ENCODE measurements around the gene CCDC92B.
"Not testable (repeated sequence)": the region's sequence is repeated elsewhere in the genome, so short reads cannot be mapped to it uniquely, and the experiment has no call there.

CCDC92B gene

DNA sequence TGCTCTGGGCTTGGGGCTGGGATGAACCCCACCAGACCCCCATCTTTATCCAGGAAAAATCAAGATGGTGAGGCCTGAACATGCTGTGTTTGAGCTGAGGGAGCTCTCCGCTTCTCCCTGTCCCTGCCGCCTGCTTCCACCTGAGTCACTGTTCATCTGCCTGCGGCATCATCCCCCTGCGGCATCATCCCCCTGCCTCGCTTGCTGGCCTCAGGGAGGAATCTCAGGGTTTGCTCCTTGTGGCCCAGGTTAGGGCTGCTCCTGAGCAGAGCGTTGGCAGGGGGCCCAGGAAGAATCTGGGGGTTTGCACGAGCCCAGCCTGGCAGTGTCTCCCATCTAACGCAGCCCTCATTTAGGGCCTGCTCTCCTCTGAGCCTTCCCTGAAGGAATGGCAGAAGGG is 35.4 kb upstream of the CCDC92B start:
- no peaks in the 10 kb centered on the region for H3K27me3 ChIP-seq (ENCODE audit: low read depth)
- peaks cover 2% of the 10 kb centered on the region; the same call in 1 of the 2 replicates for H3K4me1 ChIP-seq
- DNase-seq (ENCODE audit: low spot score in 2 of 2) = no peak
- H3K36me3 ChIP-seq (replicated peaks) = no peaks in the 10 kb centered on the region
- no peaks in the 10 kb centered on the region for H3K9me3 ChIP-seq
- no peak overlapping the region for H3K4me3 ChIP-seq
- in situ Hi-C loops (cut with MboI; ENCODE audit: low sequenced_read_pairs) = no loop called here

GRCh38 chr17:2783310-2784030 is 34.0 kb upstream of the CCDC92B start:
- no peaks in the 10 kb centered on the region for H3K27me3 ChIP-seq (ENCODE audit: low read depth)
- no peak overlapping the region for H3K4me3 ChIP-seq
- no peaks in the 10 kb centered on the region for H3K36me3 ChIP-seq (replicated peaks)
- in situ Hi-C loops (cut with MboI; ENCODE audit: low sequenced_read_pairs) = no loop called here
- DNase-seq (ENCODE audit: low spot score in 2 of 2) = no peak
- peaks cover 2% of the 10 kb centered on the region; the same call in 1 of the 2 replicates for H3K4me1 ChIP-seq
- H3K9me3 ChIP-seq = no peaks in the 10 kb centered on the region

DNA sequence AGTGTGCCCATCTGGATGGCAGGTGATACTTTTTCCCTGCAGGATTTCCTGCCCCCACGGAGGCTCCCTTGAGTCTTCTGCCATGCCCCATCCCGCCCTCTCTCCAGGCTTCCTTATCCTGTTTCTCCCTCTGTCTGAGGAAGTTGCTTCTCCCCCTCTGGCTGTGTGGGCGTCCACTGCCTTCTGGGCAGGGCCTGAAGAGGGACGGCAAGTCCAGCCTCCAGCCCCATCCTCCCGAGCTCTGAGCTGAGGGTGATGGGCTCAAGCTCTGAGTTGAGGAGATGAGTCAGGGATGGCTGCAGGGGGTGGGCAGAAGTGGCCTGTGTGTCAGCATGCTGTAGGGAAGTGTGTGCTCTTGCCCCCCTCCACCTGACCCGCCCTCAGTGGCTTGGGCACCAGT is 32.6 kb upstream of the CCDC92B start:
- H3K4me1 ChIP-seq = peaks cover 2% of the 10 kb centered on the region; the same call in 1 of the 2 replicates
- no peaks in the 10 kb centered on the region for H3K27me3 ChIP-seq (ENCODE audit: low read depth)
- in situ Hi-C loops (cut with MboI; ENCODE audit: low sequenced_read_pairs) = no loop called here
- H3K9me3 ChIP-seq = no peaks in the 10 kb centered on the region
- no peaks in the 10 kb centered on the region for H3K36me3 ChIP-seq (replicated peaks)
- H3K4me3 ChIP-seq = no peak overlapping the region
- DNase-seq (ENCODE audit: low spot score in 2 of 2) = no peak

GRCh38 chr17:2781598-2781997 is 32.1 kb upstream of the CCDC92B start:
- H3K9me3 ChIP-seq; H3K4me1 ChIP-seq; DNase-seq (ENCODE audit: low spot score in 2 of 2); H3K27me3 ChIP-seq (ENCODE audit: low read depth); H3K36me3 ChIP-seq (replicated peaks); in situ Hi-C loops (cut with MboI; ENCODE audit: low sequenced_read_pairs); H3K4me3 ChIP-seq: not testable (repeated sequence)

GRCh38 chr17:2780931-2781454 is 31.5 kb upstream of the CCDC92B start:
- no peak overlapping the region for H3K4me3 ChIP-seq
- H3K9me3 ChIP-seq = no peaks in the 10 kb centered on the region
- no peak for DNase-seq (ENCODE audit: low spot score in 2 of 2)
- in situ Hi-C loops (cut with MboI; ENCODE audit: low sequenced_read_pairs) = no loop called here
- no peaks in the 10 kb centered on the region for H3K27me3 ChIP-seq (ENCODE audit: low read depth)
- peaks cover 1% of the 10 kb centered on the region; the same call in 1 of the 2 replicates for H3K4me1 ChIP-seq
- H3K36me3 ChIP-seq (replicated peaks) = no peaks in the 10 kb centered on the region

DNA sequence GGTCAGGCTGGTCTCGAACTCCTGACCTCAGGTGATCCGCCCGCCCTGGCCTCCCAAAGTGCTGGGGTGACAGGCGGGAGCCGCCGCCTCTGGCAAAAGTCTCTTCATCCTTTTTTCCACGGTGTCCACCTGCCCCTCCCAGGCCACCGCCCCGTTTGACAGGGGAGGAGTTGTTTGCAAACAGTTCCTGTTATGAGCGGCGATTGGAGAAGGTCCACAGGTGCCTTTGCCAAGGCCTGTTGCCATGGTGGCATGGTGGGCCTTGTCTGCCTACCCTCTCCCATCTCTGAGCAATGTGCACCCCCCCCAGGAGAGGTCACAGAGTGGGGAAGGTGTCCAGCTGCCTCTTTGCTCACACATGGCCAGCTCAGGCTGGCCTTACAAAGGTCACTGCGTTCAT is 30.8 kb upstream of the CCDC92B start:
- Histone ChIP-seq H3K9me3 (no peaks in the 10 kb centered on the region), H3K36me3 (replicated peaks) (no peaks in the 10 kb centered on the region), H3K4me3 (no peak overlapping the region), H3K4me1 (no peaks in the 10 kb centered on the region), H3K27me3 (ENCODE audit: low read depth) (no peaks in the 10 kb centered on the region)
- in situ Hi-C loops (cut with MboI; ENCODE audit: low sequenced_read_pairs) = no loop called here
- no peak for DNase-seq (ENCODE audit: low spot score in 2 of 2)

GRCh38 chr17:2779545-2779944 is 30.1 kb upstream of the CCDC92B start:
- no peaks in the 10 kb centered on the region for H3K9me3 ChIP-seq
- no peaks in the 10 kb centered on the region for H3K4me1 ChIP-seq
- no peaks in the 10 kb centered on the region for H3K36me3 ChIP-seq (replicated peaks)
- no peak overlapping the region for H3K4me3 ChIP-seq
- DNase-seq (ENCODE audit: low spot score in 2 of 2) = no peak
- in situ Hi-C loops (cut with MboI; ENCODE audit: low sequenced_read_pairs) = no loop called here
- H3K27me3 ChIP-seq (ENCODE audit: low read depth) = no peaks in the 10 kb centered on the region

GRCh38 chr17:2778489-2778888 is 29.0 kb upstream of the CCDC92B start:
- Histone ChIP-seq H3K9me3 (no peaks in the 10 kb centered on the region), H3K4me1 (no peaks in the 10 kb centered on the region), H3K36me3 (replicated peaks) (no peaks in the 10 kb centered on the region), H3K4me3 (no peak overlapping the region), H3K27me3 (ENCODE audit: low read depth) (no peaks in the 10 kb centered on the region)
- in situ Hi-C loops (cut with MboI; ENCODE audit: low sequenced_read_pairs) = no loop called here
- no peak for DNase-seq (ENCODE audit: low spot score in 2 of 2)

DNA sequence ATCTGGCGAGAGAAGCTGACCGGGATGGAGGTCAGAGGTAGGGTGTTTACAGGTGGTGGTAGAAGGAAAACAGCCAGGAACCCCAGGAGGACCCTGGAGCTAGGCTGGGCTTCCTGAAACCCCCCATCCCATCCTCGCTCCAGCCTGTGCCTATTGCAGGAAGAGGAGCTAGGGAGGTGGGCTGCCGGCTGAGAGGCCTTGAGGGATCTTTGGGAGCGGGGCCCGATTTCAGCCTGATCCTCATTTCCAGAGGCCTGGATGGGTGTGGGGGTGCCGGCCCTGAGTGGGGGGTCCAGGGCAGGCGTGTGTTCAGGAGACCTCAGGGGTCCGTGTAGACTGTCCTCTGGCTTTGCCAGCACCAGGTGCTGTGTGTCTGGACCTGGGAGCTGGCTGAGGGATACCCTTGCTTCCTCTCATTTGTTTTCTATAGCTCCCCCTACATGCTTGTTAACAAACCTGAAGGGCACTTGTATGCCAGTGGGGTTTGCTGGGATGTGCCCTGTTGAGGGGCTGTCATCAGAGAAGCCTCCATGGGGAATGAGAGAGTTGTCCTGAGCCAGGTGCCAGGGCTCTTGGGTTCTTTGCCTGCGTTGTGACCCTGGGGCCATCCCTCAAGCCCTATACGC is 27.9 kb upstream of the CCDC92B start:
- H3K36me3 ChIP-seq (replicated peaks) = no peaks in the 10 kb centered on the region
- H3K9me3 ChIP-seq = no peaks in the 10 kb centered on the region
- H3K4me3 ChIP-seq = peak overlapping the region; percentile 45
- no peaks in the 10 kb centered on the region for H3K4me1 ChIP-seq
- no peaks in the 10 kb centered on the region for H3K27me3 ChIP-seq (ENCODE audit: low read depth)
- no peak for DNase-seq (ENCODE audit: low spot score in 2 of 2)
- in situ Hi-C loops (cut with MboI; ENCODE audit: low sequenced_read_pairs) = no loop called here

DNA sequence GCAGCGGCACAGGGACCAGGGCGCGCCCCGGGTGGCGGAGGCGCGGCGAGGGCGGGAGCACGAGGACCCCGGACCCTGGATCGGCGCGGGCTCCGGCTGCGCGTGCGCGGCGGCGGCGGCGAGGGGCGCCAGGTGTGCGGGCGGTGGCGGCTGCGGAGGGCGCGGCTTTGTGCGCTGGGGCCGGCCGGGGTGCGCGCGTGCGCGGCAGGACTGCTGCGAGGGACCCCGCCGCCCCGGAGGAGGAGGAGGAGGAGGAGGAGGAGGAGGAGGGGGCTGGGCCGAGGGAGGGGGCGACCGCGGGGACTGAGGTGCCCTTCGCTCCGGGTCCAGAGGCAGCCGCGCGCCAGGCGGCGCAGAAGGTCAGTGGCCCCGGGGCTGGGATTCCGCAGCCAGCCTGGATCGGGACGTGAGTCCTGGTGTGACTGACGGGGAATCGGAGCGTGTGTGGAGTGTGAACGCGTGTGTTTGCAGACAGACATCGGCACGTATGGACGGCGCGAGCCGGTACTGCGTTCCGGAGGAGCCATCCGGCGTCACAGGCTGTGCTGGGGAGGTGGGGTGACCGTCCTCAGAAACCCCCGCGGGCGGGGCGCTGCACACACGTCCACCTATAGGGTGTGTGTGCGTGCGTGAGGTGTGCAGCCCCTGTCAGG is 27.3 kb upstream of the CCDC92B start:
- no peaks in the 10 kb centered on the region for H3K4me1 ChIP-seq
- in situ Hi-C loops (cut with MboI; ENCODE audit: low sequenced_read_pairs) = no loop called here
- no peaks in the 10 kb centered on the region for H3K27me3 ChIP-seq (ENCODE audit: low read depth)
- H3K9me3 ChIP-seq = no peaks in the 10 kb centered on the region
- H3K4me3 ChIP-seq = peak overlapping the region; percentile 45
- H3K36me3 ChIP-seq (replicated peaks) = no peaks in the 10 kb centered on the region
- peak; percentile 31 to 72 for DNase-seq (ENCODE audit: low spot score in 2 of 2)

- no peaks in the 10 kb centered on the region for H3K4me1 ChIP-seq
- no peak overlapping the region for H3K4me3 ChIP-seq
- in situ Hi-C loops (cut with MboI; ENCODE audit: low sequenced_read_pairs) = no loop called here
- H3K36me3 ChIP-seq (replicated peaks) = no peaks in the 10 kb centered on the region
- DNase-seq (ENCODE audit: low spot score in 2 of 2) = no peak
- no peaks in the 10 kb centered on the region for H3K27me3 ChIP-seq (ENCODE audit: low read depth)
- no peaks in the 10 kb centered on the region for H3K9me3 ChIP-seq
These were observed 25.8 kb upstream of the CCDC92B start for GRCh38 chr17:2775206-2775605.

DNA sequence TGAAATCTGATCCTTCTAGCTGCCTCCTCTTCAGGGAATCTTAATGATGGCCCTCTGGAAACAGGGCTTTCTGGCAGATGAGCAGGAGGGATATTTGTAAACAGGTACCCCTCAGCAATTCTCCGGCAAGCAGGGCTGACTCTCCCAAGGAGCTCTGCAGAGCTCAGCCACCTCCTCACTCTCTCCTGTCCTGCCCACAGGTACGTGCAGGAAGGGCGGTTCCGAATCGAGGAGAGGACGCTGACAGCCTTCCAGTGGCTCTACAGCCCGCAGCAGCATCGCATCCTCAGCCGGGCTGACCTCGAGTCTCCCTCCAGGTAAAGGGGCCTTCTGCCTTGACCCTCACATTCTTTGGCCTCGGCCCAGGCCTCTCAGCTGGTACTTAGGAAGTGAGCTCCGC is 20.7 kb upstream of the CCDC92B start:
- H3K27me3 ChIP-seq (ENCODE audit: low read depth) = no peaks in the 10 kb centered on the region
- no peak overlapping the region for H3K4me3 ChIP-seq
- H3K9me3 ChIP-seq = no peaks in the 10 kb centered on the region
- DNase-seq (ENCODE audit: low spot score in 2 of 2) = no peak
- in situ Hi-C loops (cut with MboI; ENCODE audit: low sequenced_read_pairs) = no loop called here
- no peaks in the 10 kb centered on the region for H3K4me1 ChIP-seq
- H3K36me3 ChIP-seq (replicated peaks) = no peaks in the 10 kb centered on the region

- DNase-seq (ENCODE audit: low spot score in 2 of 2) = no peak
- Histone ChIP-seq H3K4me1 (no peaks in the 10 kb centered on the region; the same call in 1 of the 2 replicates), H3K4me3 (no peak overlapping the region), H3K27me3 (ENCODE audit: low read depth) (no peaks in the 10 kb centered on the region), H3K9me3 (no peaks in the 10 kb centered on the region), H3K36me3 (replicated peaks) (no peaks in the 10 kb centered on the region)
- in situ Hi-C loops (cut with MboI; ENCODE audit: low sequenced_read_pairs) = no loop called here
These were observed 9.4 kb upstream of the CCDC92B start for GRCh38 chr17:2758870-2759269.
